ENCODE data around the gene GPR17. TPM values are rescaled to one million over a fixed set of nuclear protein-coding genes. Genes with fewer than 3 reads are reported as not detected.

The GPR17 gene
- polyA plus RNA-seq, 5 donors, result 0.74 to 3.3 (median 1.3) TPM

- DNase-seq, result no peak
These were observed 8.3 kb downstream of the GPR17 start for GRCh38 chr2:127654084-127654837.

DNA sequence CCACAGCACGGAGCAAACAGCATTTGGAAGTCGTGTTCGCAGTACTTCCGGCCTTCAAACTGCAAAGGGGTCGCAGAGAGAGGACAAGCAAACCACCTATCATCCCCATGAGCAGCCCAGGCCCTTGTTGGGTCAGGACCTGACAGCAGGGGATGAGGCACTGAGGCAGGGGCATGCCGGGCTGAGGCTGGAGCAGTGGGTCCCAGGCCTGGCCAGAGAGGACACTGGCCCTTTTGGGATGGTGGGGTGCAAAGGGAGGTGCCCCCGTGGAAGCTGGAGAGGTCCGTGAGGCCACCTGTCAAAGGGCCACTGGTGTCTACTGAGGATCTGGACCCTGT, 8.9 kb downstream of the GPR17 start:
- no peak for DNase-seq

- no peak for DNase-seq
These were observed 9.5 kb downstream of the GPR17 start for GRCh38 chr2:127655209-127656073.

DNA sequence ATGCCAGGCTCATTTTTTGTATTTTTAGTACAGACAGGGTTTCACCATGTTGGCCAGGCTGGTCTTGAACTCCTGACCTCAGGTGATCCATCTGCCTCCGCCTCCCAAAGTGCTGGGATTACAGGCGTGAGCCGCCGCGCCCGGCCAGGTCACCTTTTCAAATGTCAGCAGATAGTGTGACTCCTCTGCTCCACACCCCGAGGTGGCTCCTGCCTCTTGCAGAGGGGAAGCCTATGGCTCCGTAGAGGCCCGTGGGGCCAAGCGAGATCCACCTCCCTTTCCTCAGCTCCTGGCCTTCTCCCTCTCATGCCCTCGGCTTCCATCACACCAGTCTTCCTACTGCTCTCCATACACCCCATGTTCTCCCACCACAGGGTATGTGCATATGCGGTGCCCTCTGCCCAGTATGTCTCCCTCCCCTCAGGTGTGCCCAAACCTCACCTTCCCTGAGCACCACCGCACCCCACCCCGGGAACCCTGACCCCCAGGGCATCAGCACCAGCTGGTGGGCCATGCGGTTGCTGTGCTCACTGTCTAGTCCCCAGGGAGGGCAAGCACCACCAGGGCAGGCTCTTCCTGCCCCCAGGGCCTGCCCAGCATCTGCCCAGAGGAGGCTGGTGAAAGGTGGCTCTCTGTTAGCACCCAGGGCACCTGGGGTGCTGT, 10.7 kb downstream of the GPR17 start:
- no peak for DNase-seq

DNA sequence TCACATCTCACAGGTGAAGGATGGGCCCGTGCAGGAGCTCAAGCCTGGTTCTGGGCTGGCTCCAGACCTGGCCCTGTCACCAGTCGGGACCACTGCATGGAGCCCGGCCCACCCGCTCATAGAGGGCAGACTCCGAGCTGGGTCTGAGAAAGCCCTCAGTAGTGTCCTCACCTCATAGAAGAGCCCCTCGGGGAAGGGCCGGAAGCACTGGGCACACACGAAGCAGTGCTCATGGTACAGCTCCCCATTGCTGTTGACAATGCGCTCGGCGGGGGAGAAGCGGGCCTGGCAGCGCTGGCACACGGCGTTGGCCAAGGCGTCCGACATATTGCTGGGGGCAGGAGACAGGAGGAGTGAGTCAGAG, 11.3 kb downstream of the GPR17 start:
- DNase-seq, result no peak

DNA sequence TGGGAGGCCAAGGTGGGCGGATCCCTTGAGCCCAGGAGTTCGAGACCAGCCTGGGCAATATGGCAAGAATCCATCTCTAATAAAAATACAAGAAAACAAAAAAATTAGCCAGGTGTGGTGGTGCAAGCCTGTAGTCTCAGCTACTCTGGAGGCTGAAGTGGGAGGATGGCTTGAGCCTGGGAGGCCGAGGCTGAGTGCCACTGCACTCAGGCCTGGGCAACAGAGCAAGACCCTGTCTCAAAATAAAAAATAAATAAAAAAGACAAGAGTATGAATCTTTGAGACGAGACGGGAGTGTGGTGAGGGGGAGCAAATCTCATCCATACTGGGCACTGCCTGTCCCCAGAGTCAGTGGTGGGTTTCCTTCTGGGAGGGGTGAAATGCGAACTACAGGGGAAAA, 12.2 kb downstream of the GPR17 start:
- DNase-seq, result no peak

DNA sequence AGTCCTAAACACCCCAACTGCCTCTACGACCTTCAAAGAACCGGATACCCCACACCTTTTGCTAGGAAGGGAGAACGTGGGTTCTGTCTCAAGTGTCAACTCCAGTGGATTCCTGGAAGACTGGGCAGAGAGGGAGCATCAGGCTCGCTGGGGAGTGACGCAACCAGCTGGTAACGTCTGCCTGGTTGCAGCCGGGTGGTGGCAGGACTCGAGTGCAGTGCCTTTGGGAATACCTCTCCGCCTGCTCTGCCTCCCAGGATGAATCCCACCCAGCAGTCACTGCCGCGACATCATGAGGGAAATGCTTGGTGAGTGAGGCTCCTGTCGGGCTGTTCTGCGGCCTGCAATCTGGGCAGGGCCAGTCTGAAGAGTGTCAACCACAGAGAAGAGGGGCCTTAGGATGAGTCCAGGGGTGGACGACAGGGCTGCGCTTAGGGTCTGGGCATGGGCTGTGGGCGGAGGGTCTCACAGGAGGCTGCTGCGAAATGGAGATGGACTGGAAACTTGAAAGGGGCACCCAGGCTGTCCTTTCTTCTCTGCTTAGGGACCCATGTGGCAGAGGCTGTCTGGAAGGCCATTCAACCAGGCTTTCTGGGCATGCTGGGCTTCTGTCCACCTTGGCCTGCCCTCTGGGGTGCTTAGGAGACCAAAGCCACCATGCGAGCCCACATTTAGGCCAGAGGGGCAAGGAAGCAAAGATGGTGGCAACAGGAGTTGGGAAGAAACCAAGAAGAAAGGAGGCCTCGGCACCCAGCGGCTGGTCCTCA, 12.9 kb downstream of the GPR17 start:
- DNase-seq, result no peak

GRCh38 chr2:127659408-127660290, 13.7 kb downstream of the GPR17 start:
- no peak for DNase-seq

- no peak for DNase-seq
These were observed 14.3 kb downstream of the GPR17 start for GRCh38 chr2:127660291-127660578.

GRCh38 chr2:127661072-127661649, 15.2 kb downstream of the GPR17 start:
- no peak for DNase-seq

- no peak for DNase-seq
These were observed 16.1 kb downstream of the GPR17 start for GRCh38 chr2:127661949-127662510.

- DNase-seq, result no peak
These were observed 17.1 kb downstream of the GPR17 start for GRCh38 chr2:127662937-127663565.

GRCh38 chr2:127663566-127664064, 17.7 kb downstream of the GPR17 start:
- DNase-seq, result no peak

- no peak for DNase-seq
These were observed 18.3 kb downstream of the GPR17 start for GRCh38 chr2:127664065-127664894.

GRCh38 chr2:127664895-127665225, 18.9 kb downstream of the GPR17 start:
- DNase-seq, result no peak

GRCh38 chr2:127665267-127665893, 19.4 kb downstream of the GPR17 start:
- no peak for DNase-seq

GRCh38 chr2:127669056-127669455, 23.1 kb downstream of the GPR17 start:
- DNase-seq, result no peak

All from right lung (tissue), 5 donors.